NB4 (cell line): ENCODE measurements around the gene NAPA.
A peak's percentile ranks its signal among the peaks of the same experiment; 100 is the strongest.

Experiments used
- CTCF ChIP-seq: IDR thresholded peaks from one replicate; pipeline ENCODE4 v1.5.1; 2012; ENCODE audit warnings: low read depth, low read length
- MAX ChIP-seq: IDR thresholded peaks from 2 replicates; pipeline ENCODE4 v1.6.1; 2011; ENCODE audit warnings: low read depth, low read length
- MYC ChIP-seq: IDR thresholded peaks from 2 replicates; pipeline ENCODE4 v1.6.1; 2011; ENCODE audit warnings: low read depth, low read length
- POLR2A ChIP-seq: IDR thresholded peaks from 2 replicates; pipeline ENCODE4 v1.6.1; 2011; ENCODE audit warnings: mild to moderate bottlenecking; ENCODE audit not compliant: insufficient read length; ENCODE audit errors: extremely low read depth

- TF ChIP-seq CTCF (no peak), POLR2A (no peak), MYC (peak; percentile 87), MAX (peak; percentile 91)
These were observed 27.0 kb downstream of the NAPA start for GRCh38 chr19:47487551-47488515.
